Mesothelial cell of epicardium (in vitro differentiated cells): ENCODE measurements around the gene SLC25A25. TPM values are rescaled to one million over a fixed set of nuclear protein-coding genes. Genes with fewer than 3 reads are reported as not detected.

Experiments used
- DNase-seq, 2 experiments: peaks; one replicate each; pipeline ENCODE4 v3.0.0; 2021; ENCODE audit warnings: low spot score in 2 of 2; ENCODE audit not compliant: unreplicated experiment in 2 of 2
- H3K27ac Mint-ChIP-seq: 2 replicates; pipeline ENCODE4 v1.8.0; 2021; ENCODE audit warnings: mixed read lengths
- H3K27me3 Mint-ChIP-seq: 2 replicates; pipeline ENCODE4 v1.8.0; 2021; ENCODE audit warnings: low read depth, mixed read lengths
- H3K36me3 Mint-ChIP-seq: 2 replicates; pipeline ENCODE4 v1.8.0; 2021; ENCODE audit warnings: mixed read lengths
- H3K4me1 Mint-ChIP-seq: 2 replicates; pipeline ENCODE4 v1.8.0; 2021; ENCODE audit warnings: mixed read lengths
- H3K4me3 Mint-ChIP-seq: 2 replicates; pipeline ENCODE4 v1.8.0; 2021; ENCODE audit warnings: mild to moderate bottlenecking, moderate library complexity, mixed read lengths
- H3K9me3 Mint-ChIP-seq: 2 replicates; pipeline ENCODE4 v1.8.0; 2021; ENCODE audit warnings: mixed read lengths
- CTCF ChIP-seq: fragments of 200-600 bp; sonication (generic); IDR thresholded peaks from one replicate; pipeline ENCODE4 v1.5.0; 2021; ENCODE audit warnings: antibody characterized with exemption; ENCODE audit not compliant: unreplicated experiment
- total RNA-seq: library from RNA; stranded (reverse); gene quantifications from 3 replicates; pipeline ENCODE4 v1.2.1, GENCODE V29; 2021

SLC25A25 gene
- total RNA-seq, 1 donor from 2014 or later: 26.2 TPM

DNA sequence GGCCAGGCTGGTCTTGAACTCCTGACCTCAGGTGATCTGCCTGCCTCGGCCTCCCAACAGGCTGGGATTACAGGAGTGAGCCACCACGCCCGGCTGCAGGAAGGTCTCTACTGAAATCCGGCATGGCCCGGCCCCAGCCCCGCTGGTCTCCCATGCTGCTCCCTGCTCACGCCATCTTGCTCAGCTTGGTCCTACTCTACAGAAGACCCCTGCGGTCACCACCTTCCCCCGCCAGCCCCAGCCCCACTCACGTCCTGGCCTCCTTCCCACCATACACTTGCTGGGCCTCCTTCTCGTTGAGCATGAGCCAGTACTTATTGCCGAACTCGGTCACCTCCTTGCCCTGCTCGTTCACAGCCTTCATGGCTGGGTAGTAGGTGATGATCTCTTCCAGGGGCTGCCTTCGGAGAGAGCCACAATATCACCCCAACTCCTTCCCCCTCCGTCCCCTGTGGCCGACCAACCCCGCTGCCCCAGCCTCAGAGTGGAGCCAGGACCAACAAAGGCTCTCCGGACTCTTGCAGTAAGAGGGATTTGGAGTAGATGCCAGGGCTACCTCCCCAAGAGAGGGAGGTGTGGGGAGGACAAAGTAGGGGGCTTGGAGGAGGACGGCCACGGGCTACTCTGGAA lies 55.5 kb downstream of the SLC25A25 start:
- Mint-ChIP-seq H3K9me3 (no peaks in the 10 kb centered on the region), H3K4me3 (no peak overlapping the region), H3K36me3 (peaks cover 5% of the 10 kb centered on the region), H3K27ac (no peak overlapping the region), H3K4me1 (peaks cover 17% of the 10 kb centered on the region), H3K27me3 (no peaks in the 10 kb centered on the region)
- DNase-seq: no peak
- no peak for TF ChIP-seq CTCF

DNA sequence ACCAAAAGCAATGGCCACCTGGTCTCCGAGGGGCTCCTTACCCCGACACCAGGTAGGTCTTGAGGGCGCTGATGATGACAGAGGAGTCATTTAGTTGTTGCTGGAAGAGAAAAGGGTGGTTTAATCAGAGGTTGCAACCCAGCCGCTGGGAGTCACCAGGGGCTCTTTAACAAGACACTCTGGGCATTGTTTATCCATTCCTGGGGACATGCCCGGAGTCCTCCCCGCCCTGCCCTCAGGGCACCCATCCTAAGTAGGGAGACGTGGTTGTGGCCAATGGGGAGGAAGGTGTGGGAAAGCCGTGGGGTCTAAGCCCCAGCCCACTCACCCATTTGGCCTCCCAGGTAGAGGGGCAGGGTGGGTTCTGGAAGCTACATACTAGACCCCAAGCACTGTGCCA lies 56.4 kb downstream of the SLC25A25 start:
- peaks cover 3% of the 10 kb centered on the region for H3K9me3 Mint-ChIP-seq
- H3K36me3 Mint-ChIP-seq: peaks cover 5% of the 10 kb centered on the region
- no peak for TF ChIP-seq CTCF
- peaks cover 19% of the 10 kb centered on the region for H3K4me1 Mint-ChIP-seq
- no peaks in the 10 kb centered on the region for H3K27me3 Mint-ChIP-seq
- no peak overlapping the region for H3K4me3 Mint-ChIP-seq
- DNase-seq: no peak
- no peak overlapping the region for H3K27ac Mint-ChIP-seq

- Mint-ChIP-seq H3K36me3 (peaks cover 5% of the 10 kb centered on the region), H3K9me3 (peaks cover 5% of the 10 kb centered on the region), H3K4me3 (peak overlapping the region; percentile 73), H3K27me3 (no peaks in the 10 kb centered on the region), H3K27ac (no peak overlapping the region), H3K4me1 (peaks cover 19% of the 10 kb centered on the region)
- TF ChIP-seq CTCF: peak; percentile 12
- DNase-seq: peak in 1 of 2 experiments; percentile 69
Observed at GRCh38 chr9:128124873-128125579, 57.0 kb downstream of the SLC25A25 start.

GRCh38 chr9:128125580-128126354 lies 57.7 kb downstream of the SLC25A25 start:
- Mint-ChIP-seq H3K36me3 (peaks cover 5% of the 10 kb centered on the region), H3K27me3 (no peaks in the 10 kb centered on the region), H3K4me3 (peak overlapping the region; percentile 73), H3K4me1 (peaks cover 19% of the 10 kb centered on the region), H3K27ac (peak overlapping the region; percentile 37), H3K9me3 (peaks cover 5% of the 10 kb centered on the region)
- DNase-seq: no peak
- TF ChIP-seq CTCF: no peak

DNA sequence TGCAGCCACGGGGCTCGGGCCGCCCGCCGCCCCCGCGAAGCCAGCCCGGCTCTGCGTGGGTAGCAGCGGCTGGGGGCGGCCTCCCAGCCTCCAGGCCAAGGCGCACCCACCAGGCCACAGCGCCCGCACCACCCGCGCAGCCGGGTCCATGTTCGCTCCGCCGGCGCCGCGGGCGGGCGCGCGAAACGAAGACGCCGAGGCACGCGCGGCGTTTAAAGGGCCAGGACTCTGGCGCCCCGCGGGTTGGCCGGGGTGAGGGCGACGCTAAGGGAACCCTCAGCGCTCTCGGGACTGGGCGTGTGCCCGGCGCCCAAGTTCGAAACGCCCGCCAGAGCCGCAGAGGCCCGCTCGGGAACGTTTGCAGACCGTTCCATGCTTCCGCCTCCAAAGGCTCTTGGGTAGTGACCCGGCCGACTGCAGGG lies 59.5 kb downstream of the SLC25A25 start, which contains the start of gene PTGES2:
TSS of gene PTGES2 (minus strand) at position 162 of the 422 bp plus-strand sequence. CDS start at position 150, 12 bp downstream.
- peaks cover 19% of the 10 kb centered on the region for H3K4me1 Mint-ChIP-seq
- peaks cover 5% of the 10 kb centered on the region for H3K9me3 Mint-ChIP-seq
- H3K36me3 Mint-ChIP-seq: peaks cover 5% of the 10 kb centered on the region
- peaks cover 8% of the 10 kb centered on the region for H3K27me3 Mint-ChIP-seq
- no peak for TF ChIP-seq CTCF
- H3K4me3 Mint-ChIP-seq: peak within 1 kb of the TSS; percentile 92
- peak; percentile 64 to 79 for DNase-seq
- H3K27ac Mint-ChIP-seq: peak within 1 kb of the TSS; percentile 98
